ENCODE data around the gene ANKRD62. TPM values are rescaled to one million over a fixed set of nuclear protein-coding genes. Genes with fewer than 3 reads are reported as not detected.
A peak's percentile ranks its signal among the peaks of the same experiment; 100 is the strongest.
"Not testable (repeated sequence)": the region's sequence is repeated elsewhere in the genome, so short reads cannot be mapped to it uniquely, and the experiment has no call there.

Gene ANKRD62
- total and polyA plus RNA-seq, 11 donors: not detected

DNA sequence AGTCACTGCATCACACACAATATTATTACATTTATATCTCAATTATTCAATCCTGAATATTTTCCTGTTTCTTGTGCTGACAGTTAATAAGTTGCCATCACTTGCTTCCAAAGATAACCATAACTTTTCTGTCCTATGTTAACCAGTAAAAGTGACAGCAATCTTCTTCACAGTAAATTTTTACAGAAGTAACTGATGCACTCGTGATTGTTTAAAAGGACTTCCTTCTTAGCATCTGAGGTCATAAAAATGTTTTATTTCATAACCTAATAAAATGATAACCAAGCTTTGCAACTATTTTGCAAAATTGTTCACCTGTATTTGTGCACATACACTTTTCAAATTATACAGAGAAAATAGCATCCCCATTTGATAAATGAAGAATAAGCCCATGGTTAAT, 20.6 kb upstream of the ANKRD62 start:
- Histone ChIP-seq H3K27ac (no peak overlapping the region), H3K36me3 (no peaks in the 10 kb centered on the region), H3K27me3 (no peaks in the 10 kb centered on the region), H3K4me3 (no peak overlapping the region), H3K4me1 (no peaks in the 10 kb centered on the region), H3K9me3 (no peaks in the 10 kb centered on the region)
- DNase-seq (no peak), ATAC-seq (no peak)
- no peak for TF ChIP-seq POLR2A (IDR thresholded peaks at IDR 0.05)
- TF ChIP-seq, protein P1, sequence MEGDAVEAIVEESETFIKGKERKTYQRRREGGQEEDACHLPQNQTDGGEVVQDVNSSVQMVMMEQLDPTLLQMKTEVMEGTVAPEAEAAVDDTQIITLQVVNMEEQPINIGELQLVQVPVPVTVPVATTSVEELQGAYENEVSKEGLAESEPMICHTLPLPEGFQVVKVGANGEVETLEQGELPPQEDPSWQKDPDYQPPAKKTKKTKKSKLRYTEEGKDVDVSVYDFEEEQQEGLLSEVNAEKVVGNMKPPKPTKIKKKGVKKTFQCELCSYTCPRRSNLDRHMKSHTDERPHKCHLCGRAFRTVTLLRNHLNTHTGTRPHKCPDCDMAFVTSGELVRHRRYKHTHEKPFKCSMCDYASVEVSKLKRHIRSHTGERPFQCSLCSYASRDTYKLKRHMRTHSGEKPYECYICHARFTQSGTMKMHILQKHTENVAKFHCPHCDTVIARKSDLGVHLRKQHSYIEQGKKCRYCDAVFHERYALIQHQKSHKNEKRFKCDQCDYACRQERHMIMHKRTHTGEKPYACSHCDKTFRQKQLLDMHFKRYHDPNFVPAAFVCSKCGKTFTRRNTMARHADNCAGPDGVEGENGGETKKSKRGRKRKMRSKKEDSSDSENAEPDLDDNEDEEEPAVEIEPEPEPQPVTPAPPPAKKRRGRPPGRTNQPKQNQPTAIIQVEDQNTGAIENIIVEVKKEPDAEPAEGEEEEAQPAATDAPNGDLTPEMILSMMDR (IDR thresholded peaks at IDR 0.05): no peak
- 66 to 71% (median 68%) methylated on average over 1 of the region's 1 CpG for WGBS, 4 donors
- intact Hi-C loops (cut with DNase I): no loop called here

DNA sequence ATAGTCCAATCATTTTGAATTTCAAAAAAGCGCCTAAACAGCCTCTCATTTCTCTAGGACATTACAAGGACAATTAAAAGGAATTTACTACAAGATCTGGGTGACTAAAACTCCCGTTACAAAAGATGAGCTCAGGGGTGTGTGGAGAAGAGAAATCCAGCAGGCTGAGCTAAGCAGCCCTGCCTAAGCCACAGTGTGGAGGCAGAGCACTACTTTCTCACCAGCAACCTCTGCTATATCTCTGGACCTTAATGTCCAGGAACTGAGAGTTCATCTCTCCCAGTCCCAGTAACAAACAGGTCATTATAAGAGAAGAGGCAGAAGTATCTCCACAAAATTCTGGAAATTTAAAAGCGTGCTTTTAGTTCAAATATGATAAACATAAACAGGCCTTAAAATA, 18.9 kb upstream of the ANKRD62 start:
- Histone ChIP-seq H3K4me3 (no peak overlapping the region), H3K27ac (no peak overlapping the region), H3K27me3 (no peaks in the 10 kb centered on the region), H3K4me1 (peaks cover 0 to 5% (median 0%) of the 10 kb centered on the region in 12 donors), H3K36me3 (no peaks in the 10 kb centered on the region), H3K9me3 (no peaks in the 10 kb centered on the region)
- DNase-seq (peak in 1 of 5 donors; percentile 5), ATAC-seq (peak in 1 of 4 donors; percentile 44)
- no peak for TF ChIP-seq POLR2A (IDR thresholded peaks at IDR 0.05)
- TF ChIP-seq, protein P1 (IDR thresholded peaks at IDR 0.05): peak in 2 of 12 donors; percentile 25
- WGBS, 4 donors: 77 to 83% (median 80%) methylated on average over 3 of the region's 3 CpGs
- intact Hi-C loops (cut with DNase I): loop anchor here in 1 of 10 donors (5.0 kb wide), 1 partner anchor 217 kb away; no protein-coding TSS in a partner anchor

- Histone ChIP-seq H3K4me3 (peak overlapping the region in 6 of 12 donors; percentile 18 to 48 (median 33)), H3K27ac (peak overlapping the region in 6 of 12 donors; percentile 23 to 63 (median 48)), H3K27me3 (no peaks in the 10 kb centered on the region), H3K4me1 (peaks cover 0 to 8% (median 0%) of the 10 kb centered on the region in 12 donors), H3K36me3 (no peaks in the 10 kb centered on the region), H3K9me3 (no peaks in the 10 kb centered on the region)
- DNase-seq: peak in 2 of 5 donors; percentile 28 to 62
- peak in 3 of 4 donors; percentile 32 to 85 (median 63) for ATAC-seq
- 19 to 43% (median 31%) methylated on average over 32 to 59 of the region's 59 CpGs for WGBS, 4 donors
- intact Hi-C loops (cut with DNase I): loop anchor here in 1 of 10 donors (5.0 kb wide), 1 partner anchor 219 kb away; no protein-coding TSS in a partner anchor
- TF ChIP-seq POLR2A (IDR thresholded peaks at IDR 0.05): no peak
- TF ChIP-seq, protein P1 (IDR thresholded peaks at IDR 0.05): no peak
Measured at GRCh38 chr18:12076424-12077140, 17.1 kb upstream of the ANKRD62 start.

DNA sequence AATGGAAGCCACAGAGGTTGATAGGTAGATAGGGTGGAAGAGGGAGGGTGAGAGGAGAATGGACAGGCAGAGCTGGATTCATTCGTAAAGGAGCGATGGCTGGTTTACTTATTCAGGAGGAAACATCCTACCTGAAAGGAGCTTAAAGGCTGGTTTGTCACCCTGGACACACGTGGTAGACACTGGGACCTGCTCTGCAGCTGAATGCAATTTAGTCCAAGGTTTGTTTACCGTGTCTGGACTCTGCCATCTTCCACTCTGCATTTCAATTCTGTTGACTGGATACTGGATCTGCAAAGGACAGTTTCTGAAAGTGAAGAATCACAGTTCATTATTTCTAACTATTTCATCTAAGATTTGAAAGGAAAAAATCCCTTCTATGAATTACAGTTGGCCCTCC, 15.6 kb upstream of the ANKRD62 start:
- not testable (repeated sequence) for H3K36me3 ChIP-seq, H3K4me3 ChIP-seq, H3K27me3 ChIP-seq, H3K4me1 ChIP-seq, DNase-seq, H3K9me3 ChIP-seq, ATAC-seq, H3K27ac ChIP-seq
- 42 to 89% (median 72%) methylated on average over 2 of the region's 4 CpGs for WGBS, 4 donors
- intact Hi-C loops (cut with DNase I): loop anchor here in 1 of 10 donors (5.0 kb wide), 1 partner anchor 221 kb away; no protein-coding TSS in a partner anchor

All from heart left ventricle (tissue), 16 donors.